Neural cell (in vitro differentiated cells): ENCODE results near the gene SEC23IP.

Experiments
- CTCF ChIP-seq: fragments of 450-650 bp; IDR thresholded peaks from 2 replicates; pipeline ENCODE4 v1.5.1; 2014; ENCODE audit warnings: antibody characterized with exemption, mild to moderate bottlenecking, moderate library complexity; ENCODE audit not compliant: poor library complexity, severe bottlenecking
- EP300 ChIP-seq: fragments of 450-650 bp; conservative IDR thresholded peaks from 2 replicates; pipeline ENCODE4 v1.6.1; 2014; ENCODE audit warnings: antibody characterized with exemption, mild to moderate bottlenecking, moderate library complexity; ENCODE audit not compliant: poor library complexity, severe bottlenecking
- EZH2 ChIP-seq: fragments of 200-600, 300-800 bp; shearing (Covaris generic), sonication (generic); IDR thresholded peaks from 2 replicates; pipeline ENCODE4 v1.6.1; 2014; ENCODE audit warnings: antibody characterized with exemption, low read length, borderline replicate concordance, mild to moderate bottlenecking; ENCODE audit not compliant: insufficient read depth, poor library complexity, severe bottlenecking
- MXI1 ChIP-seq: fragments of 450-650 bp; conservative IDR thresholded peaks from 2 replicates; pipeline ENCODE4 v1.6.1; 2014; ENCODE audit warnings: antibody characterized with exemption, mild to moderate bottlenecking; ENCODE audit not compliant: poor library complexity, severe bottlenecking
- POLR2AphosphoS5 ChIP-seq: IDR thresholded peaks from 2 replicates; pipeline ENCODE4 v1.6.1; 2012
- RAD21 ChIP-seq: fragments of 450-650 bp; conservative IDR thresholded peaks from 2 replicates; pipeline ENCODE4 v1.6.1; 2014; ENCODE audit warnings: antibody characterized with exemption, mild to moderate bottlenecking, moderate library complexity
- SMC3 ChIP-seq: fragments of 450-650 bp; conservative IDR thresholded peaks from 2 replicates; pipeline ENCODE4 v1.6.1; 2014; ENCODE audit warnings: antibody characterized with exemption, mild to moderate bottlenecking, moderate library complexity; ENCODE audit not compliant: poor library complexity
- TAF1 ChIP-seq: IDR thresholded peaks from 2 replicates; pipeline ENCODE4 v1.6.1; 2012; ENCODE audit warnings: low read depth
- TF ChIP-seq, protein P1 (sequence below): IDR thresholded peaks from 2 replicates; pipeline ENCODE4 v1.6.1; 2012; ENCODE audit warnings: borderline replicate concordance

DNA sequence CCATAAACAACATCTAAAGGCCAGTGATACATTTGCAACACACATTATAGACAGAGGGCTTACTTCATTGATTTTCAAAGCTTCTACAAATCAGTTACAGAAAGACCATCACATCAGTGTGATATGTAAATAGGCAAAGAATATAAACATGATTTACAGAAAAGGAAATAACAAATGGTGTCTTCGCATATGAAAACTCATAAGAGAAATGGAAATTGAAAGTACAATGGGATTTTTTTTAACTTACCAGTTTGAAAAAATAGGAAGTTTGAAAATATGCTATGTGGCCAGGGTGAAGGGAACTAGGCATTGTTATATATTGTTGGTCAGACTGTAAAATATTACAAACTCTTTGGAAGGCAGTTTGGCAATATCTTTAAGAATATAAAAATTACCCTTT lies 27.3 kb downstream of the SEC23IP start:
- TF ChIP-seq CTCF, result no peak
- TF ChIP-seq POLR2AphosphoS5, result no peak
- no peak for TF ChIP-seq EP300
- TF ChIP-seq, protein P1, sequence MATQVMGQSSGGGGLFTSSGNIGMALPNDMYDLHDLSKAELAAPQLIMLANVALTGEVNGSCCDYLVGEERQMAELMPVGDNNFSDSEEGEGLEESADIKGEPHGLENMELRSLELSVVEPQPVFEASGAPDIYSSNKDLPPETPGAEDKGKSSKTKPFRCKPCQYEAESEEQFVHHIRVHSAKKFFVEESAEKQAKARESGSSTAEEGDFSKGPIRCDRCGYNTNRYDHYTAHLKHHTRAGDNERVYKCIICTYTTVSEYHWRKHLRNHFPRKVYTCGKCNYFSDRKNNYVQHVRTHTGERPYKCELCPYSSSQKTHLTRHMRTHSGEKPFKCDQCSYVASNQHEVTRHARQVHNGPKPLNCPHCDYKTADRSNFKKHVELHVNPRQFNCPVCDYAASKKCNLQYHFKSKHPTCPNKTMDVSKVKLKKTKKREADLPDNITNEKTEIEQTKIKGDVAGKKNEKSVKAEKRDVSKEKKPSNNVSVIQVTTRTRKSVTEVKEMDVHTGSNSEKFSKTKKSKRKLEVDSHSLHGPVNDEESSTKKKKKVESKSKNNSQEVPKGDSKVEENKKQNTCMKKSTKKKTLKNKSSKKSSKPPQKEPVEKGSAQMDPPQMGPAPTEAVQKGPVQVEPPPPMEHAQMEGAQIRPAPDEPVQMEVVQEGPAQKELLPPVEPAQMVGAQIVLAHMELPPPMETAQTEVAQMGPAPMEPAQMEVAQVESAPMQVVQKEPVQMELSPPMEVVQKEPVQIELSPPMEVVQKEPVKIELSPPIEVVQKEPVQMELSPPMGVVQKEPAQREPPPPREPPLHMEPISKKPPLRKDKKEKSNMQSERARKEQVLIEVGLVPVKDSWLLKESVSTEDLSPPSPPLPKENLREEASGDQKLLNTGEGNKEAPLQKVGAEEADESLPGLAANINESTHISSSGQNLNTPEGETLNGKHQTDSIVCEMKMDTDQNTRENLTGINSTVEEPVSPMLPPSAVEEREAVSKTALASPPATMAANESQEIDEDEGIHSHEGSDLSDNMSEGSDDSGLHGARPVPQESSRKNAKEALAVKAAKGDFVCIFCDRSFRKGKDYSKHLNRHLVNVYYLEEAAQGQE, result no peak
- no peak for TF ChIP-seq EZH2
- TF ChIP-seq SMC3, result no peak
- no peak for TF ChIP-seq MXI1
- TF ChIP-seq TAF1, result no peak
- no peak for TF ChIP-seq RAD21
